ENCODE data around the gene HIVEP3. TPM values are rescaled to one million over a fixed set of nuclear protein-coding genes. Genes with fewer than 3 reads are reported as not detected.

Gene HIVEP3
- total RNA-seq, 1 experiment from 2014 or later = 11.0 TPM

DNA sequence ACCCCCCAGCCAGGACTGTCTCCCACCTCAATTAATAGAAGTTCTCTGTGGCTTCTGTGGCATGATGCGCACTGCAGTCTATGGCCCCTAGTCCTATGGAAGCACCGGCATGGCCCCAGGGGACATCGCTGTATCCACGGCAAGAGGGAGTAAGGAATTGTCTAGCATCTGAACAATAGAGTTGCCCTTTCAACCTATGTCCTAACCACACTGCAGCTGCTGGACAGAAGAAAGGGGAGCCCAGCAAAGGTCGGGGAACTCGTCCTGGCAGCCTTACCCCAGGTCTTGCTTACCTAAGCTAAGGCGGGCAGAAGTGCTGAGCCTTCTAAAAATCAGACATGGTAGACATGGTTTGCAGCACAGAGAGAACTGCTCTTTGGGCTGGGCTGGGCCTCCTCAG is 330.9 kb downstream of the HIVEP3 start:
- no peak overlapping the region for H3K4me2 ChIP-seq
- H3K9me2 ChIP-seq (ENCODE audit: insufficient read depth) = no peaks in the 10 kb centered on the region
- H3K36me3 ChIP-seq (ENCODE audit: low read depth) = no peaks in the 10 kb centered on the region
- H4K20me1 ChIP-seq (ENCODE audit: insufficient read depth) = no peaks in the 10 kb centered on the region
- no TSS peak for BruUV-seq (replicated peaks)
- ChIA-PET CTCF (no interaction called here), POLR2A (ENCODE audit: unreplicated experiment) (no interaction called here)
- H3K27me3 ChIP-seq (ENCODE audit: insufficient read depth, low read depth) = no peaks in the 10 kb centered on the region
- intact Hi-C loops (cut with micrococcal nuclease; ENCODE audit: unreplicated experiment) = no loop called here
- H3K9me3 ChIP-seq (ENCODE audit: insufficient read depth, low read depth) = no peaks in the 10 kb centered on the region
- no peaks in the 10 kb centered on the region for H3K4me1 ChIP-seq (replicated peaks; ENCODE audit: insufficient read depth)
- no peak overlapping the region for H3K4me3 ChIP-seq
- no peak overlapping the region for H2AFZ ChIP-seq
- no peak for TF ChIP-seq EZH2 (IDR thresholded peaks at IDR 0.05; ENCODE audit: low read depth)
- TF ChIP-seq, protein P1, sequence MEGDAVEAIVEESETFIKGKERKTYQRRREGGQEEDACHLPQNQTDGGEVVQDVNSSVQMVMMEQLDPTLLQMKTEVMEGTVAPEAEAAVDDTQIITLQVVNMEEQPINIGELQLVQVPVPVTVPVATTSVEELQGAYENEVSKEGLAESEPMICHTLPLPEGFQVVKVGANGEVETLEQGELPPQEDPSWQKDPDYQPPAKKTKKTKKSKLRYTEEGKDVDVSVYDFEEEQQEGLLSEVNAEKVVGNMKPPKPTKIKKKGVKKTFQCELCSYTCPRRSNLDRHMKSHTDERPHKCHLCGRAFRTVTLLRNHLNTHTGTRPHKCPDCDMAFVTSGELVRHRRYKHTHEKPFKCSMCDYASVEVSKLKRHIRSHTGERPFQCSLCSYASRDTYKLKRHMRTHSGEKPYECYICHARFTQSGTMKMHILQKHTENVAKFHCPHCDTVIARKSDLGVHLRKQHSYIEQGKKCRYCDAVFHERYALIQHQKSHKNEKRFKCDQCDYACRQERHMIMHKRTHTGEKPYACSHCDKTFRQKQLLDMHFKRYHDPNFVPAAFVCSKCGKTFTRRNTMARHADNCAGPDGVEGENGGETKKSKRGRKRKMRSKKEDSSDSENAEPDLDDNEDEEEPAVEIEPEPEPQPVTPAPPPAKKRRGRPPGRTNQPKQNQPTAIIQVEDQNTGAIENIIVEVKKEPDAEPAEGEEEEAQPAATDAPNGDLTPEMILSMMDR (conservative IDR thresholded peaks at IDR 0.05) = no peak
- no peak overlapping the region for H3K27ac ChIP-seq
- DNase-seq = no peak
- no peaks in the 10 kb centered on the region for H3F3A ChIP-seq (ENCODE audit: insufficient read depth, low read depth)
- no peaks in the 10 kb centered on the region for H3K79me2 ChIP-seq (ENCODE audit: low read depth)

DNA sequence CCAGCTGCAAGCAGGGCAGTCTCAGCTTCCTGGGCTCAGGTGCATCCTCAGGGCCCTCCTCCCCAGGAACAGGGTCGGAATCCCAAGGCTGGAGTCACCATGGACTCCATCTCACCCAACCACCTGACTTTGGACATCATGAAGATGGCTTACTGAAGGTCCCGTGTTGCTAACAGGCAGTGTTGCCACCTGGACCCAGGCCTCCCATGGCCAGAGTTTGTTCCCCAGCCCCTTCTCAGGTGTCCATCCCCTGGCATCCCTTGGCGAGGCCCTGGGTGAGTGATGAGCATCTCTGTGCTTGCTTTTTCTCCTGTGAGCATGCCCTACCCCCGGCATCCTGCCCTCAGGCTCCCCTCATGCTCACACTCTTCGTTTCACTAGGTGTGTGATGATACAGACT is 332.5 kb downstream of the HIVEP3 start:
- H3K4me3 ChIP-seq = no peak overlapping the region
- H3K4me1 ChIP-seq (replicated peaks; ENCODE audit: insufficient read depth) = no peaks in the 10 kb centered on the region
- TF ChIP-seq EZH2 (IDR thresholded peaks at IDR 0.05; ENCODE audit: low read depth) = no peak
- TF ChIP-seq, protein P1 (conservative IDR thresholded peaks at IDR 0.05) = no peak
- no peak for DNase-seq
- ChIA-PET CTCF (no interaction called here), POLR2A (ENCODE audit: unreplicated experiment) (interaction anchor here (0.6 kb wide), 1 partner anchor 374 kb away, joined by 6 read pairs; no protein-coding TSS in a partner anchor)
- intact Hi-C loops (cut with micrococcal nuclease; ENCODE audit: unreplicated experiment) = no loop called here
- H3K9me3 ChIP-seq (ENCODE audit: insufficient read depth, low read depth) = no peaks in the 10 kb centered on the region
- no peak overlapping the region for H2AFZ ChIP-seq
- no peaks in the 10 kb centered on the region for H3K27me3 ChIP-seq (ENCODE audit: insufficient read depth, low read depth)
- H3F3A ChIP-seq (ENCODE audit: insufficient read depth, low read depth) = no peaks in the 10 kb centered on the region
- no peak overlapping the region for H3K27ac ChIP-seq
- BruUV-seq (replicated peaks) = no TSS peak
- no peaks in the 10 kb centered on the region for H4K20me1 ChIP-seq (ENCODE audit: insufficient read depth)
- no peaks in the 10 kb centered on the region for H3K79me2 ChIP-seq (ENCODE audit: low read depth)
- no peaks in the 10 kb centered on the region for H3K9me2 ChIP-seq (ENCODE audit: insufficient read depth)
- H3K36me3 ChIP-seq (ENCODE audit: low read depth) = no peaks in the 10 kb centered on the region
- no peak overlapping the region for H3K4me2 ChIP-seq

DNA sequence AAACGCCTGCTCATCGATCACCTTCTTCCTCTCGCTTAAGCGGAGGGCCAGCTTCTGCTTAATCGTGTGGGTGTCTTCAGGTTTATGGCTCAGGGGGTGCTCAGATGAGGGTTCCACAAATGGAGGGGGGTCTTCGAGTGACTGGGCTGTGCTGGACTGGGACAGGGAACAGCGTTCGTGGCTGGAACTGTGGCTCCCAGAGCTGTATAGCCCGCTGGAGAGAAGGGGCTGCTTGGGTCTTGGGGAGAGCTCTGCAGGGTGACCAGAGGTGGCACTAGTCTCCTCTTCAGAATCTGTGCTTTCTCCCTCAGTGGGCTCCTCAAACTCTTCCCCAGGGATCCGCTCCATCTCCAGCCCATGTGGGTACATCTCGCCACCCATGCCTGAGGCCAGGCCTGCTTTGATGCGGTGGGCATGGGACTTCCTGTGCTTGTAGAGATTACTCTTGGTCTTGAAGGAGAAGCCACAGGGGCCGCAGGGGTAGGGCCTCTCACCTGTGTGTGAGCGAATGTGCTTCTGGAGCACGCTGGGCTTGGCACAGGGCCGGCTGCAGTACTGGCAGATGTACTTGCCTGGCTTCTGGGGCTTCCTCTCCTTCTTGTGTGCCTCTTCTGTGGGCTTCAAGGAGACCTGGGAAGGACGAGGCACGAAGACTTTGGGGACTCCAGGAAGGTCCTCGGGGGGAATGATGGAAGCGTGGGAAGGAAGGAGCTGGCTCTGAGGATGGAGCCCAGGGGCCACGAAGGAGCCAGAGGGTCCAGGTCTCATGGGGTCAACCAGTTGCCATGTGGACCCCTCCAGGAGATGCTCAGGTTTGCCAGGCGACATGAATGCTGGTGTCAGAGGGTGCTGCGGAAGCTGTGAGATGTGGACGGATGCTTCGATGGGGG is 334.8 kb downstream of the HIVEP3 start:
- H3K27me3 ChIP-seq (ENCODE audit: insufficient read depth, low read depth) = no peaks in the 10 kb centered on the region
- TF ChIP-seq, protein P1 (conservative IDR thresholded peaks at IDR 0.05) = no peak
- no peak for TF ChIP-seq EZH2 (IDR thresholded peaks at IDR 0.05; ENCODE audit: low read depth)
- no peaks in the 10 kb centered on the region for H3F3A ChIP-seq (ENCODE audit: insufficient read depth, low read depth)
- no peaks in the 10 kb centered on the region for H3K36me3 ChIP-seq (ENCODE audit: low read depth)
- BruUV-seq (replicated peaks) = no TSS peak
- no peaks in the 10 kb centered on the region for H3K9me3 ChIP-seq (ENCODE audit: insufficient read depth, low read depth)
- no peak overlapping the region for H3K4me2 ChIP-seq
- no peaks in the 10 kb centered on the region for H3K4me1 ChIP-seq (replicated peaks; ENCODE audit: insufficient read depth)
- no peak for DNase-seq
- no peaks in the 10 kb centered on the region for H4K20me1 ChIP-seq (ENCODE audit: insufficient read depth)
- no peak overlapping the region for H3K27ac ChIP-seq
- intact Hi-C loops (cut with micrococcal nuclease; ENCODE audit: unreplicated experiment) = no loop called here
- no peaks in the 10 kb centered on the region for H3K79me2 ChIP-seq (ENCODE audit: low read depth)
- H3K4me3 ChIP-seq = no peak overlapping the region
- ChIA-PET POLR2A (ENCODE audit: unreplicated experiment) (no interaction called here), CTCF (no interaction called here)
- H3K9me2 ChIP-seq (ENCODE audit: insufficient read depth) = no peaks in the 10 kb centered on the region
- no peak overlapping the region for H2AFZ ChIP-seq
